G401 (cell line): Measurements from ENCODE around the gene CLIC3. TPM values are rescaled to one million over a fixed set of nuclear protein-coding genes. Genes with fewer than 3 reads are reported as not detected.

Experiments used
- DNase-seq: peaks from one replicate; pipeline ENCODE4 v3.0.0-alpha.2; 2015; ENCODE audit warnings: low spot score
- in situ Hi-C: cut with HindIII; loops from 2 replicates; pipeline ENCODE4 v1.10.0; 2016; ENCODE audit warnings: low sequenced_read_pairs, mixed read lengths
- total RNA-seq: library from RNA; depleted of rRNA; stranded (reverse); fragments of >200 nt; shearing (Covaris generic); gene quantifications from 2 replicates; pipeline ENCODE4 v1.2.3, GENCODE V29; 2014

The CLIC3 gene
- total RNA-seq, 1 experiment from 2014 or later, result 2.1 TPM

DNA sequence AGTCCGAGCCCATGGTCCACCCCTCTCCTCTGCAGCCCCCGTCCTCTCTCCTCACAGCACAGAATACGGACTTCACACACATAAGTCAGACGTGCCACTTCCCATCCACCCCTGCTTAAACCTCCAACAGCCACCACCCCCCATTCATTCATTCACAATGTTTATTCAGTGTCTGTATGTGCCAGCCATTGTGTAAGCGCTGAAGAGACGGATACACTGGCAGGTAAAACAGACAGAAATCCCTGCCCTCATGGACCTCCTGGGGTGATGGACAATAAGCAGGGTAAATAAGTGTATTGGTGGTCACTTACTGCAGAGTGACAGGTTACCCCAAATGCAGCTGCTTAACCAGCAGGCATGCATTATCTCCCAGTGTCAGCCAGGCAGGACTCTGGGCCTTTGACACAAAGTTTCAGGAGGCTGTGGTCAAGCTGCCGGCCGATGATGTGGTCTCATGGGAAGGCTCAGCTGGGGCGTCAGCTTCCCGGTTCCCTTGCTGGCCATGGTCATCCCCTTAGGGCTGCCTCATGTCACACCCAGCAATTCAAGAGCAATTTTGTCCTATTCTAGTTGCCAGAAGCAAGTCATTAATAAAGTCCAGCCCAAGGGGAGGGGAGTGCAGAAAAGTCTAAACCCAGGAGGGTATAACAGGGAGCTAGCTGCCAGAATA lies 6.0 kb downstream of the CLIC3 start:
- in situ Hi-C loops, result no loop called here
- DNase-seq, result no peak

- DNase-seq, result no peak
- in situ Hi-C loops, result no loop called here
Measured at GRCh38 chr9:136988872-136989271, 7.5 kb downstream of the CLIC3 start.

GRCh38 chr9:136985853-136986252 lies 10.5 kb downstream of the CLIC3 start:
- in situ Hi-C loops, result no loop called here
- DNase-seq, result no peak

DNA sequence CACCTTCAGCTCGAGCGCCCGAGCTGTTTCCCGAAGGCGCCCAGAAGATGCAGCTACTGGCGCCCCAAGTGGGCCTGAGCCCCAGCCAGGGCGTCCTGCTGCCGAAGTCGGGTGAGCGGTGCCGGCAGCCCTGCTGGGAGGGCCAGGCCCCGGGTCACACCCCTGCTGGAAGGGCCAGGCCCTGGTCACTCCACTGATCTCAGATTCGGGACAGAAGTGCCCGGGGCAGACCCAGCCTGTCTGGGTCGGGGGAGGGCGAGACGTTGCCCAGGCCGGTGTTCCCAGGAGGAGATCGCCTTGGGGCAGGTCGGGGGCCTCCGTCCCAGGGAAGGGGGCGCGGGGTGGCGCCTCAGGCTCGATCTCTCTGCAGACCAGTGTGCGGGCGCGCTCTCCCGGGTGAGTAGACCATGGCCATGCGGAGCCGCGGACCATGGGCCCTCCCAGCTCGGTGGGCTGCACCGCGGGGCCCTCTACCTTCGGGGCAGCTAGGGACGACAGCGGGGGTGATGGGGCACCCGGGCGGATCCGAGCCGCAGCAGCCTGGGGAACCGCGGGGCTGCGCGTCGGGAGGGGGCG lies 11.3 kb downstream of the CLIC3 start:
- no peak for DNase-seq
- in situ Hi-C loops, result no loop called here

- DNase-seq, result no peak
- in situ Hi-C loops, result no loop called here
Measured at GRCh38 chr9:136984464-136985026, 11.8 kb downstream of the CLIC3 start.

DNA sequence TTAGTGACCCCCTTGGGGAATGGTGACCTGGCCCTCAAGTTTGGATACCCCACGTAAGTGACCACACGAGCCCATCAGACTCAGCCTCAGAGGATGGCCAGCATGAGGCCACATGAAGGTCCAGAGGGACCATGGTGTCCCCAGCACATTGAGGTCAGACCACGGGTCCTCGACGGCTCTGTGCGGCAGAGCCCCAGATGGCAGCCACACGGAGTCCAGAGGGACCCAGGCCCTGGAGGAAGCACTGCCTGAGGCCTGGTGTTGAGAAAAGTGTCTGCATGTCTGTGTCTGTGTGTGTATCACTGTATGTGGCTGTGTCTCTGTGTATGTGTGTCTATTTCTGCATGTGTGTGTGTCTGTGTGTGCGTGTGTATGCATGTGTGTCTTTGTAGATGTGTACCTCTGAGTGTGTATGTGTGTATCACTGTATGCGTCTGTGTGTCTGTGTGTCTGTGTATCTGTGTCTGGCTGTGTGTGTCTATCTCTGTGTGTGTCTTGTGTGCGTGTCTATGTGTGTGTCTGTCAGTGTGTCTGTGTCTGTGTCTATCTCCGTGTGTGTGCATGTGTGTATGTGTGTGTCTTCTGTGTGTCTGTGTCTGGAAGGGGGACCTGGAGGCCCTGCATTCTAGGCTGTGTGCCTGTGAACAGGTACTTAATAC lies 12.6 kb downstream of the CLIC3 start:
- no peak for DNase-seq
- in situ Hi-C loops, result no loop called here

- in situ Hi-C loops, result no loop called here
- DNase-seq, result no peak
Measured at GRCh38 chr9:136983167-136983566, 13.2 kb downstream of the CLIC3 start.

- in situ Hi-C loops, result no loop called here
- no peak for DNase-seq
Measured at GRCh38 chr9:136982232-136983051, 13.9 kb downstream of the CLIC3 start, which contains the start of gene LCNL1. Gene LCNL1, plus strand, starts transcription at chr9:136982993. Its CDS starts 594 bp downstream, at chr9:136983587.

GRCh38 chr9:136981588-136982231 lies 14.7 kb downstream of the CLIC3 start:
- no peak for DNase-seq
- in situ Hi-C loops, result no loop called here

GRCh38 chr9:136980669-136981478 lies 15.5 kb downstream of the CLIC3 start:
- no peak for DNase-seq
- in situ Hi-C loops, result no loop called here

GRCh38 chr9:136979769-136980587 lies 16.4 kb downstream of the CLIC3 start:
- in situ Hi-C loops, result no loop called here
- DNase-seq, result no peak

GRCh38 chr9:136978865-136979544 lies 17.4 kb downstream of the CLIC3 start:
- in situ Hi-C loops, result no loop called here
- DNase-seq, result no peak

DNA sequence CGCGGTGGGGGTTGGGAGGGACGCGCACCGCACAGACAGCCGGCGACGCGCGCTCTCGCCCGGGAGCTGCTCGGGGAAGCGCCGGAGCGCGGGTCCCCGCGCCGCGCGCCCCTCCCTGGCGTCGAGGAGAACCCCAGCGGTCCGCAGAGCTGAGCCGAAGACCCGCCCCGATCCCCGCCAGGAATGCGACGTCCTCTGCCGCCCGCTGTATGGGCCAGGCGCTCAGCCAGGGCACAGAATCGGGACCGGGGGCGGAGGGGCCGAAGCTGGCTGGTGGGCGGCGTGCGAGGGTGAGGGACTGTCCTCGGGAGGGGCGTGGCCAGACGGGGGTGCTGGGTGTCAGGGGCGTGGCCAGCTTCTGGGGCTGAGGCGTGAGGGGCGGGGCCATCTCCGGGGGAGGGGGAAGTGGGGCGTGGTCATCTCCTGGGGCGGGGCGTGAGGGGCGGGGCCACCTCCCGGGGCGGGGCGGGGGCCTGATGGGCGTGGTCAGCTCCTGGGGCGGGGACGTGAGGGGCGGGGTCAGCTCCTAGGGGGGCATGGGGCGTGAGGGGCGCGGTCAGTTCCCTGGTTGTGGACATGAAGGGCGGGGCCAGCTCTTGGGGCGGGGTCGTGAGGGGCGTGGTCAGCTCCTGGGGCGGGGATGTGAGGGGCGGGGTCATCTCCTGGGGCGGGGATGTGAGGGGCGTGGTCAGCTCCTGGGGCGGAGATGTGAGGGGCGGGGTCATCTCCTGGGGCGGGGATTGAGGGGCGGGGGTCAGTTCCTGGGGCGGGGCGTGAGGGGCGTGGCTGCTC lies 18.1 kb downstream of the CLIC3 start:
- peak; percentile 53 for DNase-seq
- in situ Hi-C loops, result no loop called here

DNA sequence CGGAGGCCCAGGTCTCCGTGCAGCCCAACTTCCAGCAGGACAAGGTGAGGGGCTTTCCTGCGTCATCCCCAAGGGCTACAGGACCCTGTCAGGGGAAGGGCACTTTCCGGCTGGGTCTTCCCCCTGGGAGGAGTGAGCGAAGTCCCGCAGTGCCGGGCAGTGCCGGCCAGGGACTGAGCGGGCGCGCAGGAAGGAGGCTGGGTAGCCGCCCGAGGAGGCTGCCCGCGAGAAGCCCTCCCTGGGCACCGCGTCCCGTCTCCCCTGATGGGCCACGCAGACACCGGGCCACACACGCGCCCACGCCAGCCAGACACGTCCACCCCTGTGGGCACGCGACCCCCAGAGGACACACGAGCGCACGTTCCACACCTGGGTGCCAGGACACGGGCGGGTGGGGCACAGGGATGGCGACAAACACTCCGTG lies 18.7 kb downstream of the CLIC3 start:
- DNase-seq, result no peak
- in situ Hi-C loops, result no loop called here

- in situ Hi-C loops, result no loop called here
Measured at GRCh38 chr9:136977223-136977622, 19.1 kb downstream of the CLIC3 start, which contains the start of gene PTGDS. Gene PTGDS, plus strand, starts transcription at chr9:136977504. Its CDS starts 75 bp downstream, at chr9:136977579.

DNA sequence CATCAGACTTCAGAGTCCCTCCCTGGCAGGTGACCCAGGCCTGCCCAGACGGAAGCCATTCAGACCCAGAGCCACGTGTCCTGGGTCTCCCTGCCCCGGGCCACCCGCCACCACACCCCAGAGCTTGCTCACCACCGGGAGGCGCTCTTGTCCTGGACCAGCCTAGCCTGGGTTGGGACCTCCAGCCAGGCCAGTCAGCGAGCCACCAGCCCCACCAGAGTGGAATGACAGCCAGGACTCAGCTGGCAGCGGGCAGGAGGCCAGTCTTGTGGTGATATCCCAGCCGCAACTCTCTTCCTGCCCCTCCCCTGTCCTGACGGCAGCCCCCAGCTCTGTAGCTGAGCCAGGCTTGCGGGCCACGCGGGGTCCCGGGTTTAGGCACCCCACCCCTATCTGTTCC lies 20.7 kb downstream of the CLIC3 start:
- peak; percentile 77 for DNase-seq
- in situ Hi-C loops, result no loop called here

More at GRCh38 chr9:136977223-136977622, 19.1 kb downstream of the CLIC3 start, which contains the start of gene PTGDS:
- peak; percentile 45 for DNase-seq
